ENCODE measurements around the gene EPB41L2.
"Not testable (repeated sequence)": the region's sequence is repeated elsewhere in the genome, so short reads cannot be mapped to it uniquely, and the experiment has no call there.

- not testable (repeated sequence) for TF ChIP-seq EZH2 (IDR thresholded peaks at IDR 0.05); POLR2AphosphoS5 (IDR thresholded peaks at IDR 0.05; ENCODE audit: borderline replicate concordance, low read depth, low read length)
Observed at GRCh38 chr6:131007964-131008363, 55.1 kb downstream of the EPB41L2 start.

Data from SK-N-MC (cell line).